ENCODE results near the gene SECTM1. TPM values are rescaled to one million over a fixed set of nuclear protein-coding genes. Genes with fewer than 3 reads are reported as not detected.

Gene SECTM1
- total RNA-seq, 1 donor from 2014 or later, result not detected

DNA sequence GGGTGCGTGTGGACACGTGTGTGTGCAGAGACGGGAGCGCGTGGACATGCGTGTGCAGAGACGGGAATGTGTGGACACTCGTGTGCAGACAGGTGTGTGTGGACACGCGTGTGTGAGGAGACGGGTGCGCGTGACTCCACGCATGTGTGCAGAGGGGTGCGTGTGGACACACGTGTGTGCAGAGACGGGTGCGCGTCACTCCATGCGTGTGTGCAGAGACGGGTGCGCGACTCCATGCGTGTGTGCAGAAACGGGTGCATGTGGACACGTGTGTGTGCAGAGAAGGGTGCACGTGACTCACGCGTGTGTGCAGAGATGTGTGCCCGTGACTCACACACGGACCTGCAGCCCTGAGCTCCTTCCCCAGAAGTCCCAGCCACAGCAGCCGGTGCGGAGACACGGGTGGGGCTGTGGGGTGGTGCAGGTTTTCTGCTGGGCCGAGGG, 13.9 kb downstream of the SECTM1 start:
- Mint-ChIP-seq H3K4me1 (ENCODE audit: low read depth) (peaks cover 4% of the 10 kb centered on the region), H3K4me3 (ENCODE audit: low read depth) (no peak overlapping the region), H3K27ac (no peak overlapping the region), H3K9me3 (ENCODE audit: low read depth) (no peaks in the 10 kb centered on the region), H3K36me3 (ENCODE audit: insufficient read depth) (no peaks in the 10 kb centered on the region), H3K27me3 (peaks cover 3% of the 10 kb centered on the region)
- TF ChIP-seq, protein P1, sequence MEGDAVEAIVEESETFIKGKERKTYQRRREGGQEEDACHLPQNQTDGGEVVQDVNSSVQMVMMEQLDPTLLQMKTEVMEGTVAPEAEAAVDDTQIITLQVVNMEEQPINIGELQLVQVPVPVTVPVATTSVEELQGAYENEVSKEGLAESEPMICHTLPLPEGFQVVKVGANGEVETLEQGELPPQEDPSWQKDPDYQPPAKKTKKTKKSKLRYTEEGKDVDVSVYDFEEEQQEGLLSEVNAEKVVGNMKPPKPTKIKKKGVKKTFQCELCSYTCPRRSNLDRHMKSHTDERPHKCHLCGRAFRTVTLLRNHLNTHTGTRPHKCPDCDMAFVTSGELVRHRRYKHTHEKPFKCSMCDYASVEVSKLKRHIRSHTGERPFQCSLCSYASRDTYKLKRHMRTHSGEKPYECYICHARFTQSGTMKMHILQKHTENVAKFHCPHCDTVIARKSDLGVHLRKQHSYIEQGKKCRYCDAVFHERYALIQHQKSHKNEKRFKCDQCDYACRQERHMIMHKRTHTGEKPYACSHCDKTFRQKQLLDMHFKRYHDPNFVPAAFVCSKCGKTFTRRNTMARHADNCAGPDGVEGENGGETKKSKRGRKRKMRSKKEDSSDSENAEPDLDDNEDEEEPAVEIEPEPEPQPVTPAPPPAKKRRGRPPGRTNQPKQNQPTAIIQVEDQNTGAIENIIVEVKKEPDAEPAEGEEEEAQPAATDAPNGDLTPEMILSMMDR (IDR thresholded peaks at IDR 0.05; ENCODE audit: unreplicated experiment), result no peak
- DNase-seq (ENCODE audit: low spot score, unreplicated experiment), result no peak

DNA sequence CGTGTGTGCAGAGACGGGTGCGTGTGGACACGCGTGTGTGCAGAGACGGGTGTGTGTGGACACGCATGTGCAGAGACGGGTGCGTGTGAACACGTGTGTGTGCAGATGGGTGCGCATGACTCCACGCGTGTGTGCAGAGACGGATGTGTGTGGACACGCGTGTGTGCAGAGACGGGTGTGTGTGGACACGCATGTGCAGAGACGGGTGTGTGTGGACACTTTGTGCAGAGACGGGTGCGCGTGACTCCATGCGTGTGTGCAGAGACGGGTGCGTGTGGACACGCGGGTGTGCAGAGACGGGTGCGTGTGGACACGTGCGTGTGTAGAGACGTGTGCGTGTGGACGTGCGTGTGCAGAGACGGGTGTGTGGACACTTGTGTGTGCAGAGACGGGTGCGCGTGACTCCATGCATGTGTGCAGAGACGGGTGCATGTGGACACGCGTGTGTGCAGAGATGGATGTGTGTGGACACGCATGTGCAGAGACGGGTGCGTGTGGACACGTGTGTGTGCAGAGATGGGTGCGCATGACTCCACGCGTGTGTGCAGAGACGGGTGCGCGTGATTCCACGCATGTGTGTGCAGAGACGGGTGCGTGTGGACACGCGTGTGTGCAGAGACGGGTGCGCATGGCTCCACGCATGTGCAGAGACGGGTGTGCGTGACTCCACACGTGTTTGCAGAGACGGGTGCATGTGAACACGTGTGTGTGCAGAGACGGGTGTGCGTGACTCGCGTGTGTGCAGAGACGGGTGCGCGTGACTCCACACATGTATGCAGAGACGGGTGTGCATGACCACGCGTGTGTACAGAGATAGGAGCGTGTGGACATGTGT, 14.6 kb downstream of the SECTM1 start:
- H3K36me3 Mint-ChIP-seq (ENCODE audit: insufficient read depth), result no peaks in the 10 kb centered on the region
- peaks cover 4% of the 10 kb centered on the region for H3K4me1 Mint-ChIP-seq (ENCODE audit: low read depth)
- H3K9me3 Mint-ChIP-seq (ENCODE audit: low read depth), result no peaks in the 10 kb centered on the region
- H3K4me3 Mint-ChIP-seq (ENCODE audit: low read depth), result no peak overlapping the region
- TF ChIP-seq, protein P1 (IDR thresholded peaks at IDR 0.05; ENCODE audit: unreplicated experiment), result no peak
- H3K27me3 Mint-ChIP-seq, result peaks cover 3% of the 10 kb centered on the region
- H3K27ac Mint-ChIP-seq, result no peak overlapping the region
- DNase-seq (ENCODE audit: low spot score, unreplicated experiment), result no peak

- DNase-seq (ENCODE audit: low spot score, unreplicated experiment), result no peak
- Mint-ChIP-seq H3K9me3 (ENCODE audit: low read depth) (no peaks in the 10 kb centered on the region), H3K27me3 (peaks cover 5% of the 10 kb centered on the region), H3K4me3 (ENCODE audit: low read depth) (no peak overlapping the region), H3K4me1 (ENCODE audit: low read depth) (peaks cover 4% of the 10 kb centered on the region), H3K36me3 (ENCODE audit: insufficient read depth) (no peaks in the 10 kb centered on the region), H3K27ac (no peak overlapping the region)
- TF ChIP-seq, protein P1 (IDR thresholded peaks at IDR 0.05; ENCODE audit: unreplicated experiment), result no peak
These were observed 15.4 kb downstream of the SECTM1 start for GRCh38 chr17:82318169-82318498.

DNA sequence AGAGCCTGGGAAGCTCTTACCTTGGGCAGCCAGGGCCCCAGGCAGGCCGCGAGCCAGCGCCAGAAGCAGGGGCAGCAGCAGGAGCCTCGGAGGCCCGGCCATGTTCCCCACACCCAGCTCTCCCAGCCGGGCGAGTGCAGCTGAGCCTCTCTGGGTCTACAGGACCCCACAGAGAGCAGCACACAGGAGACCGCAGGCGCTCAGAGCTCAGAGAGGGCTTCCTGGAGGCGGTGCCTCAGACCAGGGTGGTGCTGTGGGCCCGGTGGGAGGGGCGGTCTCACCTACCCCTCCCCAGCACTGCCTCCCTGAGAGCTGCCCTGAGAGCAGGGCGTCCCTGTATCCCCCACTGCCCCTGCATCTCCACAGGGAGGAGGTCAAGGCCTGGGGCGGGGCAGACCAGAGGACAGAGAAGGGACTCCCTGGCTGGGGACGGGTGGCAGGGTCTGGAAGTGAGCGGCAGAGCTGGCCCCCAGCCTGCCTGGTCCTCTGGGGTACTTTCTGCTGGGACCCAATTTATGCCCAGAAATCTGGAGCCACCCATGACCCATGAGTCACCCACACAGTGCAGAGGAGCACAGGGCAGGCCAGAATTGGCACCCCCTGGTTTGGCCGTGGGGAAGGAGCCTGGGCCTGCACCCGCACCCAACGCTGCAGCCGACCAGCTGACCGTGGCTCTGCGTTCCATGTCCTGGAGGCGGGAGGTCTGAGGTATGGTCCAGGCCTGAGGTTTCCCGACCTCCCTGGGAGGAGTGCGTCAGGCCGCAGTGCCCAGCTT, 16.0 kb downstream of the SECTM1 start, which contains the start of gene CD7:
Gene CD7 (minus strand): TSS at position 215 of the 775 bp plus-strand sequence. CDS start 113 bp downstream, at position 102.
- no peak for DNase-seq (ENCODE audit: low spot score, unreplicated experiment)
- Mint-ChIP-seq H3K27me3 (peaks cover 5% of the 10 kb centered on the region), H3K4me3 (ENCODE audit: low read depth) (no peak within 1 kb of the TSS), H3K9me3 (ENCODE audit: low read depth) (no peaks in the 10 kb centered on the region), H3K4me1 (ENCODE audit: low read depth) (peaks cover 4% of the 10 kb centered on the region), H3K36me3 (ENCODE audit: insufficient read depth) (no peaks in the 10 kb centered on the region), H3K27ac (no peak within 1 kb of the TSS)
- TF ChIP-seq, protein P1 (IDR thresholded peaks at IDR 0.05; ENCODE audit: unreplicated experiment), result no peak

GRCh38 chr17:82316651-82317393, 16.7 kb downstream of the SECTM1 start:
- Mint-ChIP-seq H3K27ac (no peak overlapping the region), H3K27me3 (peaks cover 5% of the 10 kb centered on the region), H3K9me3 (ENCODE audit: low read depth) (no peaks in the 10 kb centered on the region), H3K36me3 (ENCODE audit: insufficient read depth) (no peaks in the 10 kb centered on the region), H3K4me1 (ENCODE audit: low read depth) (peaks cover 4% of the 10 kb centered on the region), H3K4me3 (ENCODE audit: low read depth) (no peak overlapping the region)
- TF ChIP-seq, protein P1 (IDR thresholded peaks at IDR 0.05; ENCODE audit: unreplicated experiment), result no peak
- DNase-seq (ENCODE audit: low spot score, unreplicated experiment), result no peak
